Measurements from ENCODE around the gene DOK7.

DNA sequence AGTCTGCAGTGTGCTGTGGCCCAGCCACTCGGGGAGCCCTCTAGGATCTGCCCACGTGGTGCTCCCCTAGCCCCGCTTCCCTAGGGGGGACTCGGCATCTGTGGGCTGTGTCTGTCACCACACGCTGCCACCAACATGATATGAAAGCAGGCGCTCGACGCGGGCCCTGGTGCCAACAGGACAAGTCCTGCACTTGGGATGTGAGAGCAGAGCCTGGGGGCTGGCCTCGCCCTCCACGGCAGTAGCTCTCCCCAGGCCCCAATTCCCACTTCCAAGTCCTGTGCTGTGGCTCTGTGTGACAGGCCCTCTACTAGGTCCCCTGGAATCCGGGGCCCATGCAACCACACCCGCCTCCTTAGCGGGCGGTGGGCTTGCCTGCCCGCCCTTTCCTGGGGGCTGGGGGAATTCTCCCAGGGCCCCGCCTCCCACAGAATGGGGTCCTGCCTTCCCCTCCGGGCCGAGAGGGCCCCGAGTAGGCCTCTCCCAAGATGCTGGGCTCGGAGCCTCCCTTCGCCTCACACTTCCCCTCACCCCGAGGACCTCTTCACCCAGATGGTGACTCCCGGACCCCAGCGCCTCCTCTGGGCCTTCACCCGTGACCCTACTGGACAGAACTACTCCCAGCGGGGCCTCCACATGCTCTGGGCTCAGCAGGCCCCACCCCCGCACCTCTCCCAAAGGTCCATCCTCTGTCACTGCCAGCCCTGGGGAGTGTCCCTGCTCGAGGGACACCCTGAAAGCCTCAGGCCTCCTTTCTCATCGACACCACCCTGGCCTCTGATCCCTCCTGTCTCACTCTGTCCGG, 57.9 kb downstream of the DOK7 start:
- TF ChIP-seq POLR2AphosphoS5 (IDR thresholded peaks at IDR 0.05; ENCODE audit: borderline replicate concordance, low read depth, low read length) (no peak), EZH2 (IDR thresholded peaks at IDR 0.05) (no peak), FOXP2 (optimal IDR thresholded peaks at IDR 0.05; ENCODE audit: control extremely low read depth, extremely low read length, insufficient read depth) (no peak)
